Breast epithelium (tissue), 3 donors: ENCODE results near the gene FUBP3.

Experiments used
- POLR2A ChIP-seq: fragments of 450-650 bp; IDR thresholded peaks from one replicate; pipeline ENCODE4 v1.6.1; 2016; ENCODE audit warnings: antibody characterized with exemption, mild to moderate bottlenecking, moderate library complexity
- POLR2AphosphoS5 ChIP-seq, 3 donors: sonication (generic); formaldehyde crosslinking; IDR thresholded peaks; one replicate each; pipeline ENCODE4 v1.6.1; 2017; ENCODE audit warnings: antibody characterized with exemption in 3 of 3
- TF ChIP-seq, protein P1 (sequence below), 3 donors: fragments of 450-650 bp; IDR thresholded peaks; one replicate each; pipeline ENCODE4 v1.5.1; 2016 to 2017; ENCODE audit warnings: antibody characterized with exemption in 3 of 3, mild to moderate bottlenecking in 3 of 3, moderate library complexity in 3 of 3

- TF ChIP-seq POLR2A (no peak), POLR2AphosphoS5 (IDR thresholded peaks at IDR 0.05) (no peak)
- TF ChIP-seq, protein P1, sequence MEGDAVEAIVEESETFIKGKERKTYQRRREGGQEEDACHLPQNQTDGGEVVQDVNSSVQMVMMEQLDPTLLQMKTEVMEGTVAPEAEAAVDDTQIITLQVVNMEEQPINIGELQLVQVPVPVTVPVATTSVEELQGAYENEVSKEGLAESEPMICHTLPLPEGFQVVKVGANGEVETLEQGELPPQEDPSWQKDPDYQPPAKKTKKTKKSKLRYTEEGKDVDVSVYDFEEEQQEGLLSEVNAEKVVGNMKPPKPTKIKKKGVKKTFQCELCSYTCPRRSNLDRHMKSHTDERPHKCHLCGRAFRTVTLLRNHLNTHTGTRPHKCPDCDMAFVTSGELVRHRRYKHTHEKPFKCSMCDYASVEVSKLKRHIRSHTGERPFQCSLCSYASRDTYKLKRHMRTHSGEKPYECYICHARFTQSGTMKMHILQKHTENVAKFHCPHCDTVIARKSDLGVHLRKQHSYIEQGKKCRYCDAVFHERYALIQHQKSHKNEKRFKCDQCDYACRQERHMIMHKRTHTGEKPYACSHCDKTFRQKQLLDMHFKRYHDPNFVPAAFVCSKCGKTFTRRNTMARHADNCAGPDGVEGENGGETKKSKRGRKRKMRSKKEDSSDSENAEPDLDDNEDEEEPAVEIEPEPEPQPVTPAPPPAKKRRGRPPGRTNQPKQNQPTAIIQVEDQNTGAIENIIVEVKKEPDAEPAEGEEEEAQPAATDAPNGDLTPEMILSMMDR (IDR thresholded peaks at IDR 0.05), result no peak
Observed at GRCh38 chr9:130633336-130634190, 54.2 kb downstream of the FUBP3 start.
